ENCODE measurements around the gene FSTL1. TPM values are rescaled to one million over a fixed set of nuclear protein-coding genes. Genes with fewer than 3 reads are reported as not detected.

FSTL1 gene
- total RNA-seq, 2 experiments from 2014 or later: 0.03 TPM; not detected in 1

GRCh38 chr3:120451272-120451761 is 525 bp upstream of the FSTL1 start:
- intact Hi-C loops (cut with DNase I, micrococcal nuclease): no loop called here
- DNase-seq: no peak
- no peak overlapping the region for H3K27ac ChIP-seq (ENCODE audit: low read depth in 1 of 2, low read length in 2 of 2)
- ChIA-PET POLR2A (no interaction called here), CTCF (no interaction called here)
- no peak for TF ChIP-seq CTCF (IDR thresholded peaks at IDR 0.05)
- peaks cover 65% of the 10 kb centered on the region for H3K27me3 Mint-ChIP-seq
- no peaks in the 10 kb centered on the region for H3K36me3 Mint-ChIP-seq (ENCODE audit: low read depth)
- no peaks in the 10 kb centered on the region for H3K36me3 ChIP-seq (ENCODE audit: insufficient read depth, low read length)
- H3K9me3 Mint-ChIP-seq: peaks cover 3% of the 10 kb centered on the region
- H3K4me1 ChIP-seq (ENCODE audit: insufficient read depth, low read length): peaks cover 4% of the 10 kb centered on the region
- H3K4me1 Mint-ChIP-seq (ENCODE audit: low read depth): peaks cover 15% of the 10 kb centered on the region
- peaks cover 0 to 3% of the 10 kb centered on the region in 2 experiments for H3K9me3 ChIP-seq (ENCODE audit: control insufficient read depth in 1 of 2, insufficient read depth in 1 of 2, low read length in 2 of 2)
- ATAC-seq (ENCODE audit: poor library complexity): no peak
- peak overlapping the region; percentile 80 for H3K4me3 Mint-ChIP-seq
- no peak overlapping the region for H3K27ac Mint-ChIP-seq
- H3K27me3 ChIP-seq (ENCODE audit: control insufficient read depth in 1 of 2, insufficient read depth in 2 of 2, low read length in 2 of 2): peaks cover 28 to 71% of the 10 kb centered on the region in 2 experiments
- H3K4me3 ChIP-seq (ENCODE audit: low read length): no peak overlapping the region

- no peaks in the 10 kb centered on the region for H3K36me3 ChIP-seq (ENCODE audit: insufficient read depth, low read length)
- Mint-ChIP-seq H3K4me3 (peak overlapping the region; percentile 32), H3K27me3 (peaks cover 77% of the 10 kb centered on the region), H3K27ac (no peak overlapping the region), H3K4me1 (ENCODE audit: low read depth) (peaks cover 15% of the 10 kb centered on the region), H3K9me3 (peaks cover 3% of the 10 kb centered on the region), H3K36me3 (ENCODE audit: low read depth) (no peaks in the 10 kb centered on the region)
- intact Hi-C loops (cut with DNase I, micrococcal nuclease): no loop called here
- no peak for TF ChIP-seq CTCF (IDR thresholded peaks at IDR 0.05)
- peaks cover 0 to 3% of the 10 kb centered on the region in 2 experiments for H3K9me3 ChIP-seq (ENCODE audit: control insufficient read depth in 1 of 2, insufficient read depth in 1 of 2, low read length in 2 of 2)
- ATAC-seq (ENCODE audit: poor library complexity) (no peak), DNase-seq (peak in 1 of 14 experiments; percentile 1)
- ChIA-PET POLR2A (no interaction called here), CTCF (no interaction called here)
- H3K4me3 ChIP-seq (ENCODE audit: low read length): peak overlapping the region; percentile 42
- H3K27me3 ChIP-seq (ENCODE audit: control insufficient read depth in 1 of 2, insufficient read depth in 2 of 2, low read length in 2 of 2): peaks cover 28 to 66% of the 10 kb centered on the region in 2 experiments
- H3K4me1 ChIP-seq (ENCODE audit: insufficient read depth, low read length): peaks cover 4% of the 10 kb centered on the region
- no peak overlapping the region for H3K27ac ChIP-seq (ENCODE audit: low read depth in 1 of 2, low read length in 2 of 2)
Observed at GRCh38 chr3:120449701-120450599, 842 bp downstream of the FSTL1 start.

GRCh38 chr3:120449251-120449650 is 1.5 kb downstream of the FSTL1 start:
- DNase-seq (no peak), ATAC-seq (ENCODE audit: poor library complexity) (no peak)
- ChIA-PET POLR2A (no interaction called here), CTCF (no interaction called here)
- H3K4me1 Mint-ChIP-seq (ENCODE audit: low read depth): peaks cover 15% of the 10 kb centered on the region
- TF ChIP-seq CTCF (IDR thresholded peaks at IDR 0.05): no peak
- H3K27ac Mint-ChIP-seq: no peak overlapping the region
- H3K9me3 ChIP-seq (ENCODE audit: control insufficient read depth in 1 of 2, insufficient read depth in 1 of 2, low read length in 2 of 2): peaks cover 0 to 3% of the 10 kb centered on the region in 2 experiments
- H3K36me3 Mint-ChIP-seq (ENCODE audit: low read depth): no peaks in the 10 kb centered on the region
- peaks cover 28 to 62% of the 10 kb centered on the region in 2 experiments for H3K27me3 ChIP-seq (ENCODE audit: control insufficient read depth in 1 of 2, insufficient read depth in 2 of 2, low read length in 2 of 2)
- H3K4me3 Mint-ChIP-seq: peak overlapping the region; percentile 32
- intact Hi-C loops (cut with DNase I, micrococcal nuclease): no loop called here
- peaks cover 4% of the 10 kb centered on the region for H3K4me1 ChIP-seq (ENCODE audit: insufficient read depth, low read length)
- peaks cover 3% of the 10 kb centered on the region for H3K9me3 Mint-ChIP-seq
- no peak overlapping the region for H3K4me3 ChIP-seq (ENCODE audit: low read length)
- H3K36me3 ChIP-seq (ENCODE audit: insufficient read depth, low read length): no peaks in the 10 kb centered on the region
- peaks cover 73% of the 10 kb centered on the region for H3K27me3 Mint-ChIP-seq
- no peak overlapping the region for H3K27ac ChIP-seq (ENCODE audit: low read depth in 1 of 2, low read length in 2 of 2)
